ENCODE results near the gene CDK18. TPM values are rescaled to one million over a fixed set of nuclear protein-coding genes. Genes with fewer than 3 reads are reported as not detected.

Gene CDK18
- total RNA-seq: 1 to 10 TPM; 4.0 to 5.2 TPM

DNA sequence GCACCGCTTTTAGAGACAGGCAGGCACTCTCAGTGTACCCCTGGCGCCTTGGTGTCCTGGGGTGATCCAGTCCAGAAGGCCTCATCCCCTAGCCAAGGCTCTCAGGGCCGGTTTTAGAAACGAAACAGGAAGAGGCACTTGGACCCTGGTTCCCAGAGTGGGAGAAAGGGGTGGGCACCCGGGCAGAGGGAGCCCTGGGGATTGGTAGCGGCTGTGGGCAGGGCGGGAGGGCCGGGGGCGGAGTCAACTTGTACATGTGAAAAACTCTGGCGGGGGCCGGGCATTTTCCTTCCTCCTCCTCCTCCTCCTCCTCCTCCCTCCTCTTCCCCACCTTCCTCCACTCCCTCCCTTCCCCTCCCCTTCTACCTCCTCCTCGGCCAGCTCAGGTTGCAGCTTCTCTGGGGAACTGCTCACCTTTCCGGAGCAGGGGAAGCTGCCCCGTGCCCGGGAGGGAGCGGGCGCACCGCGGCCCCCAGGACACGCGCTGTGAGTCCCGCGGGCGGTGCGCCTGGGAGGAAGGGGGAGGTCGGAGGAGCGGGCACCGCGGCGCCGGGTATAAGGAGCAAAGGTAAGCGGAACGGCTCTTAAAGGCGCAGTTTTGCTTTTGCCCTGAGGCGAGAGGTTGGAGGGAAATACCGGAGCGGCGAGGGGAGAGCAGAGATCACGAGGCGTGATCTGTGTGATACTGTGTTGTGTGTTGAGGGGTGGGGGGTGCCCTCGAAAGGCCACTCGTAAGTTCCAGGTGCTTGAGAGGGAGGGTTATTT, at the start of gene CDK18:
CDK18 (plus strand) TSS at position 359 of the 765 bp plus-strand sequence. CDS start 18,499 bp downstream, outside the sequence.
- CTCF ChIA-PET: interaction anchor here (0.8 to 1.0 kb wide), 3 partner anchors 16 to 55 kb away, joined by 3 read pairs; no protein-coding TSS in a partner anchor
- Mint-ChIP-seq H3K9me3 (ENCODE audit: low read depth) (no peaks in the 10 kb centered on the region), H3K27ac (no peak within 1 kb of the TSS), H3K4me3 (peak within 1 kb of the TSS; percentile 52), H3K36me3 (no peaks in the 10 kb centered on the region), H3K4me1 (peaks cover 13% of the 10 kb centered on the region), H3K27me3 (peaks cover 13% of the 10 kb centered on the region)
- ATAC-seq (peak; percentile 80), DNase-seq (peak; percentile 64)

DNA sequence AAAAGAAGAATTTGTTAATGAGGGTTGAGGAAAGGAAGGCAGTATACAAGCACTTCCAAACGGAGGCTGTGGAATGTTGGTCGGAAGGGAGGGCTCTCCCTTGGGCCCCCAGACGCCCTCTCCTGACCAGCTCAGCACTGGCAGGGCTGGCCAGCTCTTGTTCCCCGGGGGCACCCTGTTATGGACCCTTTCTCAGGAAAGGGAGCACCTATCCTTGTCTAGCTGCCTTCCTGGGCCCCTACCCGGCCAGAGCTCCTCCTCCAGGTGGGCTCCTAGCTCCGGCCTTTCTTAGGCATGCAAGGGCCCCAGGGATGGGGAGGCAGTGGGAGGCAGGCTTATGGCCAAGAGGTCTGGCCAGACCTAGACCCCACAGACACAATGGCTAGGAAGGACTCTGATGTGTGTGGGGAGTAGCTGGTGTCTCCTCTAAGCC, 49.5 kb upstream of the CDK18 start:
- H3K27ac Mint-ChIP-seq: no peak overlapping the region
- no peaks in the 10 kb centered on the region for H3K9me3 Mint-ChIP-seq (ENCODE audit: low read depth)
- no peak for DNase-seq
- peaks cover 16% of the 10 kb centered on the region for H3K4me1 Mint-ChIP-seq
- no peak for ATAC-seq
- H3K27me3 Mint-ChIP-seq: peaks cover 78% of the 10 kb centered on the region
- H3K36me3 Mint-ChIP-seq: no peaks in the 10 kb centered on the region
- CTCF ChIA-PET: interaction anchor here (1.0 to 2.0 kb wide), 4 partner anchors 12 to 120 kb away, joined by 3 to 7 read pairs (median 5); no protein-coding TSS in a partner anchor
- no peak overlapping the region for H3K4me3 Mint-ChIP-seq

DNA sequence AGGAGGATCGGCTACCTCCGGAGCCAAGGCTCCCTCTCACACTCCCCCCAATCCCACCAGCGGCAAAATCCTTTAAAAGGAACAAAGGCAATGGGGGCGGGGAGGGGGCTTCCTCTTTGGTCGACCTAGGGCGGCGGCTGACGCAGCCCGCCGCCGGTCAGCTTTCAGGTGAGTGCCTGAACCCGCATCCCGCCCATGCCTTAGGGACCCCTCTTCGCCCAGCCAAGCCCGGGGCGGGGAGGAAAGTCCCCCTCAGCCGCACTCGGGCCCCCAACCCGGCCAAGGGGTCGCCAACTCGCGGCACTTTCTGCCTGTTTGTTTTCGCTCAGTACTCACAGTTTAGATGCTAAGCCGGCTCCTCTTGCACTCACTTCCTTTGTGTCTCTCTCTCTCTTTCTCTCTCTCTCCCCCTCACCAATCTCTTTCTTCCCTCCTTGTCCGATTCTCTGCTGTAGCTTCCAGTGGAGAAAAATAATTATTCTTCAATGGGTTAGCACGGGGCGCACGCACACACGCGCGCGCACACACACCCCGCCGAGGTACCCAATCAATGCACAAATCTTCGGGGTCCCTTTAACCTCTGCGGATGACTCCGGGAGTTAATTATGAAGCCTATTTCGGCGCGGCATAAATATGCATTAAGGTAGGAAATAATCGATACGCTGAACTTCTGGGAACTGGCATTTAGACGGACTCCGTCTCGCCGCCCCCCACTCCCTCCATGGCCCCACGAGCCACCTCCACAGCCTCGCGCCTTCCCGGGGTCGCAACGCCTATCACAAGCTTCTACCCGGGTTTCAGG, 48.7 kb upstream of the CDK18 start, which contains the start of gene BLACAT1:
BLACAT1 (minus strand) TSS at position 465 of the 802 bp plus-strand sequence.
- DNase-seq: no peak
- Mint-ChIP-seq H3K36me3 (no peaks in the 10 kb centered on the region), H3K27me3 (peaks cover 82% of the 10 kb centered on the region), H3K4me3 (peak within 1 kb of the TSS; percentile 53), H3K9me3 (ENCODE audit: low read depth) (no peaks in the 10 kb centered on the region), H3K4me1 (peaks cover 13% of the 10 kb centered on the region), H3K27ac (no peak within 1 kb of the TSS)
- no peak for ATAC-seq
- CTCF ChIA-PET: interaction anchor here (0.7 to 3.6 kb wide), 5 partner anchors 14 to 121 kb away, joined by 3 to 25 read pairs (median 4); no protein-coding TSS in a partner anchor

DNA sequence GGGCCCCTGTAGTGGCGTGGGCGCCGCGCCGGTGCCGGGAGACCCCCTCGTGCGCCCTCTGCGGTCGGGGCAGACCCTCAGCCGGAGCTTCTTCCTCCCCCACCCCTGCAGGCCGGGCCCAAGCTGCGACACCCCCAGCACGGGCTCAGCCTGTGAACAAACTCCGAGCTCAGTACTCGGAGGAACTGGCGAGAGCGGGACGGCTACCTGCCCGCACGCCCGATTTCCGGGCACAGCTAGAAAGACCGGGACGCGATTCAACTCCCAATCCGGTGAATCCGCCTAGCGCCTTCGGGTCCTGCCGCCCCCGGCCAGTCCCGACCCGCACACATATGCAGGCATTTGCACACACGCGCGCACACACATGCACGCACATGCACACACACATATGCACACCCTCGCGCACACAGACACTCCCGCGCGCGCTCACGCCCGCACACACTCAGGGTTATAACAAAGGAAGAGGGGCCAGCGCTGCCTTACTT, 48.0 kb upstream of the CDK18 start:
- Mint-ChIP-seq H3K4me3 (peak overlapping the region; percentile 53), H3K27me3 (peaks cover 82% of the 10 kb centered on the region), H3K36me3 (no peaks in the 10 kb centered on the region), H3K9me3 (ENCODE audit: low read depth) (no peaks in the 10 kb centered on the region), H3K27ac (no peak overlapping the region), H3K4me1 (peaks cover 13% of the 10 kb centered on the region)
- ATAC-seq (no peak), DNase-seq (no peak)
- CTCF ChIA-PET: interaction anchor here (1.1 to 3.6 kb wide), 5 partner anchors 24 to 121 kb away, joined by 3 to 25 read pairs (median 6); no protein-coding TSS in a partner anchor

DNA sequence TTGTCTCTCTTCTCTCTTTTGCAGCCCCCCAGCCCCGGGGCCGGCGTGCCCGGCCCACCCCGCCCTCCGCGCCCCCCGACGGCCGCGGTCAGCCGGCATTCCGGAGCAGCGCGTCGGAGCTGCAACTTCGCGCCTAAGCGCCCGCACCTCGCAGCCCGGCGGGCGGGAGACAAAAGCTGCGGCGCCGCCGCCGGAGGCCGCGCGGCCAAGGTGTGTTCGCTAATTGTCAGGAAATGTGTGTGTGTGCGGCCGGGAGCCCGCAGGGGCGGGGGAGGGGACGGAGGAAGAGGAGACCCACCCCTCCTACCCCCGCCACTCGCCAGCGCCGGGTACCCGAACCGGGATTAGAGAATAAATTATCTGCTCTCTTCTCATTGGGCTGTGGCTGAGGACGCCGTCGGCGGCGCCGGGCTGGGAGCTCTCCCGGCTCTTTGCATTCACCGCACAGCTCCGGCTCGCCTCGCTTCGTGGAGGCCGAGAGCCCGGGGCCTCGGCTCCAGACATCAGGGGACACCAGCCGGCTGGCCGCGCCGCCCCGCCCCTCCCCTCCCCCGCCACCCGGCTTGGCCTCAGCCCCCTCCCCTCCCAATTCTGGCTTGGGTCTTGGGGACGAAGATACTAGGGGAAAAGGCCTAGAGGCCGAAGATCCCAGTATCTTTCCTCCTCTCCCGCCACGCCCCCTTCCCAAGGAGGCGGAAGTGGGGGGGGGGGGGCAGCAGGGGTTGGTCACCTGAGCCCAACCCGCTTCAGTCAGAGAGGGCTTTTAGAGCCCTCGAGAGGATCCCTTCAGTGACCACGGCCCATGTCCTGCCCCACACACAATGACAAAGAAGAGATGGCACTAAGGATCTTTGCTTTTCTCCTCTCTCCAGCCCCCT, 47.4 kb upstream of the CDK18 start:
- Mint-ChIP-seq H3K36me3 (no peaks in the 10 kb centered on the region), H3K4me3 (no peak overlapping the region), H3K9me3 (ENCODE audit: low read depth) (no peaks in the 10 kb centered on the region), H3K4me1 (peaks cover 13% of the 10 kb centered on the region), H3K27ac (no peak overlapping the region), H3K27me3 (peaks cover 79% of the 10 kb centered on the region)
- DNase-seq: no peak
- CTCF ChIA-PET: interaction anchor here (1.2 to 3.6 kb wide), 5 partner anchors 23 to 122 kb away, joined by 3 to 25 read pairs (median 6); no protein-coding TSS in a partner anchor
- ATAC-seq: no peak

DNA sequence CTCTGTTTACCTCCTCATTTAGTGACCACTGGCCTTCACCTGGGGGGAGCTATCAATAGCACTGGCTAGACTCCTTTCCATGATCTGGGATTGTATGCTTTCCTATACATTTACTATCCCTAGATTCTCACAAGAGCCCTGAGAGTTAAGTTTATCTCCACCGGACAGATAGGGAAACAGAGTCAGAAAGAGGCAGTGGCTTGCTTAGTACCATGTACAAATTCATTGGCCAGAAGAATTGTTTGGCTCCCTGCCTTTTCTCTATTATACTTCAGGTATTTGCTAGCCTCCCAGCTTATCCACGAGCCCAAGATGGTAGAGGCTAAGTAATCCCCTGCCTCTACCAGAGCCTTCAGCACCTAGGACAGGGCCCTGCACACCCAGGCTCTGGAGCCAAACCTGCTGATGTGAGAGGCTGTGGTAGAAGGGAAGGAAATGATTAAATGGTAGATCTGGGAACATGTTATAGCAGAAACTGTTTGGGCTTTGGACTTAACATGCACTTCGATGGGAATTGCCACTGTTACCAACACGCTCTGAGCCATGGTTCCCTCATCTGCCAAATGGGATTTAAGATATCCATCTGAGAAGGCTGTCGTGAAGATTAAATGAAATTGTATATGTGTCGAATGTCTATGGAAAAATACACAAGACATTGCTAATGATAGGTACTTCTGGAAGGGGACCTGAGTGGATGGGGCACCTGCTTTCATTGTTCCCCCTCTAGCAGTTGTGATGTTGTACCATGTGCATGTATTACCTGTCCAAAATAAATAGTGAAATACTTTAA, 45.5 kb upstream of the CDK18 start:
- CTCF ChIA-PET: interaction anchor here (1.4 to 3.6 kb wide), 2 partner anchors 28 kb away, joined by 3 to 25 read pairs; no protein-coding TSS in a partner anchor
- H3K27ac Mint-ChIP-seq: no peak overlapping the region
- H3K4me3 Mint-ChIP-seq: no peak overlapping the region
- peak; percentile 58 for ATAC-seq
- peak; percentile 64 for DNase-seq
- H3K9me3 Mint-ChIP-seq (ENCODE audit: low read depth): no peaks in the 10 kb centered on the region
- H3K4me1 Mint-ChIP-seq: peaks cover 13% of the 10 kb centered on the region
- no peaks in the 10 kb centered on the region for H3K36me3 Mint-ChIP-seq
- H3K27me3 Mint-ChIP-seq: peaks cover 60% of the 10 kb centered on the region

DNA sequence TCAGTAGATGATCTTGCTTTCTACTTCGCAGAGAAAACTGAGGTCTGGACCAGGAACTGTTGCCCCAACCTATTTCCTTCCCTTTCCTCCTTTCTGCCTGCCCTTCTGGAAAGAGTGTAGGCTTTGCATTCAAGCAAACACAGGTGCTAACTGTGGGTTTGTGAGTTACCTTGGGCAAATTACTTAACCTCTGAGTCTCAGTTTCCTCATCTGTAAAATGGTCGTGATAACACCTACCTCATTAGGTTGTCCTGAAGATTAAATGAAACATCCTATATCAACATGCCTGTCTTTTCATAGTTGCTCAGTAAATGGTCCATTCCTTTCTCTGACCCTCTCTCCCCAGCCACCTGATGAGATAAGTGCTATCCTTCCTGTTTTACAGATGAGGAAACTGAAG, 39.1 kb upstream of the CDK18 start:
- ATAC-seq: no peak
- CTCF ChIA-PET: no interaction called here
- Mint-ChIP-seq H3K9me3 (ENCODE audit: low read depth) (no peaks in the 10 kb centered on the region), H3K4me3 (no peak overlapping the region), H3K36me3 (no peaks in the 10 kb centered on the region), H3K4me1 (no peaks in the 10 kb centered on the region), H3K27ac (no peak overlapping the region), H3K27me3 (peaks cover 40% of the 10 kb centered on the region)
- no peak for DNase-seq

DNA sequence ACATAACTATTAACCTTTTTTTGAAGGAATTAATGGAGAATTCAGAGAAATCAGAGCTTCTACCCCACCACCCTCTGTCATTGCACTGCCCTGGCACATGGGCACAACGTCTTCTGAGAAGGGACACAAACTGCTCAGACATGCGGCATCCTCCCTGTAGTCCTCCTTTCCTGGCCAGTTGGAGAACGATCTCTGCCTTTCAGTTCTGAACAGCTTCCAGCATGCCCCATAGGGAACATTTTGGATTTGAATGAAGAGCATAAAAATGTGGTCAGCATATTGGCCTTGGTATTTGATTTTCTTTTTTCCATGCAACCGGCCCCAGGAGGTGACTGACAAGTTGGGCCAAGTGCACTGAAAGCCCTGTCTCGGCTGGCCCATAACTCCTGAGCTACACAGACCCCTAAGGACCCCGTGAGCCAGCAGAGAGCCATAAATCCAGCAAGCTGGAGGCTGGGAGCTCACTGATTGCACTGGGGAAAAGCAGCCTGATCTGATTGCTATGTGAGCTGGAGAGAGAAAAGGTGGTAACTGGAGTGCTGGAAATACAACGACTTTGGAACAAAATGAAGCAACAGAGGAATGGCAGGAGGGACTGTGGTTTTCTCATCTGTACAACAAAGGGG, 37.8 kb upstream of the CDK18 start:
- Mint-ChIP-seq H3K4me3 (no peak overlapping the region), H3K4me1 (no peaks in the 10 kb centered on the region), H3K27me3 (peaks cover 35% of the 10 kb centered on the region), H3K36me3 (no peaks in the 10 kb centered on the region), H3K27ac (no peak overlapping the region), H3K9me3 (ENCODE audit: low read depth) (no peaks in the 10 kb centered on the region)
- DNase-seq (no peak), ATAC-seq (no peak)
- CTCF ChIA-PET: interaction anchor here (0.7 to 1.1 kb wide), 4 partner anchors 12 to 71 kb away, joined by 3 to 4 read pairs (median 3); no protein-coding TSS in a partner anchor

DNA sequence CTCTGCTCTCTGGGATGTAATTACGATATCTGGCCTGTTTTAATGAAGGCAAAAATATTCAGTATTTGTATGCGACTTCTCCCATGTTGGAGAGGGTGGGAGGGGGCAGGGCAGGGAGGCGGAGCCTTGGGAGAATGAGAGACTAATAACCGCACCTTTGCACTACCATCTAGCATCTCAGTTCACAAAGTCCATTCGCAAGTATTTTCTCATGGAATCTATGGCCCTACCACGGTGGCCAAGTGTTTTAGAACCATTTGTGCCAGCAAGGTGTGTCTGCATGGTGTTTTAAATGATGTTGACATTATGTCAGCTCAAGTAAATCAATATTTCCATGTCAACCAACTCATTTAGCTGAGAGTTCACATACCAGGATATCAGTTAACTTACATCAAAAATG, 34.3 kb upstream of the CDK18 start:
- no peaks in the 10 kb centered on the region for H3K4me1 Mint-ChIP-seq

DNA sequence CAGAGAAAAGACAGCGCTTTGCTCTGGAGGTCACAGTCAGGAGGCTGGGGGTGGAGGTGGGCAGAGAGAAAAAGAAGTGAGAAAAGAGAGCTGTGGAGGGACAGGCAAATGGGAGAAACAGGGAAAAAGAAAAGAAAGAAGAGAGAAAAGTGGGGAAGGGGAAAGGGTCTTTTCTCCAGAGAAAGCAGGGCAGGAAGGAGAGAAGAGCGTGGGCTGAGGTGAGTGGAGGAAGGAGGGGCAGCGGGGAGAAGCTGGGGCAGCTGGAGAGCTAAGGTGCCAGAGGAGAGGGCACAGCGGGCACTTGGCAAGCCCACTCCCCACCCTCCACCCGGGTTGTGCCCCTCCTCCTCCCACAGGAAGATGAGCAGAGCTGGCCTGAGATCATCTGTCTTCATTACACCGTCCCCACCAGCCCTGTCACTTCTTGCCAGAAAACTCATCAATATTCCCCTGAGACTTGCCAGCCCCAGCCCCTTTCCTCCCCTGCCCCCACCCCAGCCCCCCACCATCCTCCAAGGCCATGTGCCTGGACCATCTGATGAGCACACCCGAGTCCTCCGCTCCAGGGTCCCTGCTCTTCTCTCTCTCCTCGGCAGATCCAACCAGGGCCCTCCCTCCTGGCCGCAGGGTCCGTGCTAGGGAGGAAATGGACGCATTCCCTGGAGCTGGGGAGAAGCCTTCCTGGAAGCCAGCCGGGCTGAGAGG, 31.6 kb upstream of the CDK18 start:
- Mint-ChIP-seq H3K27me3 (peaks cover 36% of the 10 kb centered on the region), H3K27ac (no peak overlapping the region), H3K9me3 (ENCODE audit: low read depth) (peaks cover 14% of the 10 kb centered on the region), H3K4me3 (no peak overlapping the region), H3K36me3 (peaks cover 3% of the 10 kb centered on the region), H3K4me1 (no peaks in the 10 kb centered on the region)
- ATAC-seq (no peak), DNase-seq (no peak)
- CTCF ChIA-PET: interaction anchor here (1.5 kb wide), 1 partner anchor 42 kb away, joined by 5 read pairs; no protein-coding TSS in a partner anchor

More for the DNA sequence above, 34.3 kb upstream of the CDK18 start:
- Mint-ChIP-seq H3K4me3 (no peak overlapping the region), H3K9me3 (ENCODE audit: low read depth) (peaks cover 8% of the 10 kb centered on the region), H3K27me3 (peaks cover 56% of the 10 kb centered on the region), H3K36me3 (peaks cover 3% of the 10 kb centered on the region), H3K27ac (no peak overlapping the region)
- DNase-seq: no peak
- CTCF ChIA-PET: no interaction called here
- no peak for ATAC-seq

DNA sequence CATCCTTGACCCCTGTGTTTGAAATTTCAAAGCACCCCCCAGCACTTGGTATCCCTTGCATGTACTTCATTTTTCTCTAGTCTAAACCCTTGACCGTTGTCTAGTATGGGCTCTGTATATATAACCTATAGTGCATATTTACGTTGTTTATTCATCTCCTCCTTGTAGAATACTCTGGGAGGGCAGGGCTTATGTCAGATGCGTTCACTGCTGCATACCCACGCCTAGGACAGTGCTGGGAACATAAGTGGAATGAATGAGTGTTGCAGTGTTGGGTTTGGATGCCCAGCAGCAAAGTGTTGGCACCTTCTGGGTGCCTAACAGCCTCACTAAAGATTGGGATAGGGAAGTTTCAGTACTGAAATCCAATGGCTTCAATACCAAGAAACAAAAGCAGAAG, 31.0 kb upstream of the CDK18 start:
- peaks cover 3% of the 10 kb centered on the region for H3K36me3 Mint-ChIP-seq
- no peak overlapping the region for H3K27ac Mint-ChIP-seq
- ATAC-seq (no peak), DNase-seq (no peak)
- H3K4me3 Mint-ChIP-seq: no peak overlapping the region
- H3K27me3 Mint-ChIP-seq: peaks cover 34% of the 10 kb centered on the region
- peaks cover 14% of the 10 kb centered on the region for H3K9me3 Mint-ChIP-seq (ENCODE audit: low read depth)
- CTCF ChIA-PET: interaction anchor here (1.5 to 3.2 kb wide), 2 partner anchors 12 to 43 kb away, joined by 5 to 22 read pairs; no protein-coding TSS in a partner anchor
- no peaks in the 10 kb centered on the region for H3K4me1 Mint-ChIP-seq
